H9 (cell line): ENCODE data around the gene ZHX3. TPM values are rescaled to one million over a fixed set of nuclear protein-coding genes. Genes with fewer than 3 reads are reported as not detected.

Experiments used
- DNase-seq: peaks from one replicate; pipeline ENCODE4 v3.0.0-alpha.2; 2017
- H2AFZ ChIP-seq: one replicate; pipeline ENCODE4 v1.6.1; 2013; ENCODE audit warnings: mild to moderate bottlenecking, low read length, control low read depth, moderate library complexity
- H2AK5ac ChIP-seq: 2 replicates; pipeline ENCODE4 v1.6.1; 2013; ENCODE audit warnings: low read length, control low read depth, mixed read lengths; ENCODE audit not compliant: insufficient read length
- H2BK120ac ChIP-seq: one replicate; pipeline ENCODE4 v1.6.1; 2013; ENCODE audit warnings: low read depth, mild to moderate bottlenecking, low read length, control low read depth, inconsistent platforms; ENCODE audit not compliant: poor library complexity, severe bottlenecking
- H2BK12ac ChIP-seq: 2 replicates; pipeline ENCODE4 v1.6.1; 2013; ENCODE audit warnings: low read length, control low read depth, mixed read lengths, low read depth; ENCODE audit not compliant: insufficient read length
- H2BK15ac ChIP-seq: 2 replicates; pipeline ENCODE4 v1.6.1; 2013; ENCODE audit warnings: low read depth, low read length, control low read depth
- H2BK20ac ChIP-seq: one replicate; pipeline ENCODE4 v1.6.1; 2013; ENCODE audit warnings: low read depth, mild to moderate bottlenecking, low read length, control low read depth, inconsistent platforms; ENCODE audit not compliant: poor library complexity, severe bottlenecking
- H2BK5ac ChIP-seq: 2 replicates; pipeline ENCODE4 v1.6.1; 2013; ENCODE audit warnings: low read length, control low read depth, mixed read lengths; ENCODE audit not compliant: insufficient read length
- H3K14ac ChIP-seq: 2 replicates; pipeline ENCODE4 v1.6.1; 2013; ENCODE audit warnings: low read length, control low read depth; ENCODE audit not compliant: insufficient read depth
- H3K18ac ChIP-seq: 2 replicates; pipeline ENCODE4 v1.6.1; 2013; ENCODE audit warnings: low read depth, mild to moderate bottlenecking, mixed read lengths, low read length, control low read depth; ENCODE audit not compliant: insufficient read length
- H3K23ac ChIP-seq: 2 replicates; pipeline ENCODE4 v1.6.1; 2013; ENCODE audit warnings: low read length, control low read depth, mixed read lengths, low read depth; ENCODE audit not compliant: insufficient read length
- H3K23me2 ChIP-seq: 2 replicates; pipeline ENCODE4 v1.6.1; 2013; ENCODE audit warnings: low read depth, mild to moderate bottlenecking, mixed read lengths, low read length, control low read depth; ENCODE audit not compliant: insufficient read length, poor library complexity, severe bottlenecking
- H3K27ac ChIP-seq: 2 replicates; pipeline ENCODE4 v1.5.1; 2013; ENCODE audit warnings: low read length, control low read depth, mixed read lengths, low read depth; ENCODE audit not compliant: insufficient read length
- H3K27me3 ChIP-seq: 2 replicates; pipeline ENCODE4 v1.6.1; 2013; ENCODE audit warnings: low read length, control low read depth, inconsistent platforms; ENCODE audit not compliant: insufficient read depth
- H3K4ac ChIP-seq: 2 replicates; pipeline ENCODE4 v1.6.1; 2013; ENCODE audit warnings: low read depth, mild to moderate bottlenecking, control low read depth, inconsistent platforms, low read length, moderate library complexity
- H3K4me1 ChIP-seq: 2 replicates; pipeline ENCODE4 v1.6.1; 2013; ENCODE audit warnings: low read length, control low read depth, inconsistent platforms; ENCODE audit not compliant: insufficient read depth
- H3K4me2 ChIP-seq: 2 replicates; pipeline ENCODE4 v1.6.1; 2013; ENCODE audit warnings: low read length, control low read depth, mixed read lengths; ENCODE audit not compliant: insufficient read length, insufficient read depth
- H3K56ac ChIP-seq: 2 replicates; pipeline ENCODE4 v1.6.1; 2013; ENCODE audit warnings: low read depth, mild to moderate bottlenecking, mixed read lengths, low read length, control low read depth; ENCODE audit not compliant: insufficient read length
- H3K79me1 ChIP-seq: 2 replicates; pipeline ENCODE4 v1.6.1; 2013; ENCODE audit warnings: low read depth, mild to moderate bottlenecking, moderate library complexity, low read length, control low read depth, inconsistent platforms; ENCODE audit not compliant: insufficient read depth, poor library complexity, severe bottlenecking
- H3K79me2 ChIP-seq: 2 replicates; pipeline ENCODE4 v1.6.1; 2013; ENCODE audit warnings: low read length, control low read depth, inconsistent platforms; ENCODE audit not compliant: insufficient read depth
- H3K9ac ChIP-seq: 2 replicates; pipeline ENCODE4 v1.6.1; 2013; ENCODE audit warnings: low read length, control low read depth, mixed read lengths; ENCODE audit not compliant: insufficient read length; ENCODE audit errors: extremely low read depth
- H3K9me3 ChIP-seq: one replicate; pipeline ENCODE4 v1.6.1; 2013; ENCODE audit warnings: low read depth, low read length, inconsistent platforms; ENCODE audit not compliant: control insufficient read depth
- H3T11ph ChIP-seq: one replicate; pipeline ENCODE4 v1.6.1; 2013; ENCODE audit warnings: mild to moderate bottlenecking, low read length, control low read depth, inconsistent platforms
- H4K20me1 ChIP-seq: one replicate; pipeline ENCODE4 v1.6.1; 2013; ENCODE audit not compliant: control insufficient read depth, insufficient read length, insufficient read depth
- H4K5ac ChIP-seq: 2 replicates; pipeline ENCODE4 v1.6.1; 2013; ENCODE audit warnings: low read depth, mild to moderate bottlenecking, mixed read lengths, low read length, control low read depth; ENCODE audit not compliant: insufficient read length
- H4K8ac ChIP-seq: replicated peaks from 2 replicates; pipeline ENCODE4 v1.6.1; 2013; ENCODE audit warnings: low read length, control low read depth, mixed read lengths, low read depth; ENCODE audit not compliant: insufficient read length
- H4K91ac ChIP-seq: 2 replicates; pipeline ENCODE4 v1.6.1; 2013; ENCODE audit warnings: low read depth, mild to moderate bottlenecking, moderate library complexity, mixed read lengths, low read length, control low read depth; ENCODE audit not compliant: insufficient read length
- H3K27ac Mint-ChIP-seq, 3 experiments: 2 replicates in 2 of 3; 3 replicates in 1 of 3; pipeline ENCODE4 v1.8.0; 2020 to 2021; ENCODE audit warnings: mixed read lengths in 3 of 3, mild to moderate bottlenecking in 1 of 3, moderate library complexity in 1 of 3
- H3K27me3 Mint-ChIP-seq: 2 replicates; pipeline ENCODE4 v1.8.0; 2021; ENCODE audit warnings: low read depth, mild to moderate bottlenecking, moderate library complexity, mixed read lengths
- H3K36me3 Mint-ChIP-seq, 3 experiments: 2 replicates in 2 of 3; 3 replicates in 1 of 3; pipeline ENCODE4 v1.8.0; 2020 to 2021; ENCODE audit warnings: low read depth in 3 of 3, mixed read lengths in 3 of 3; ENCODE audit not compliant: insufficient read depth in 1 of 3
- H3K4me1 Mint-ChIP-seq, 2 experiments: 2 replicates each; pipeline ENCODE4 v1.8.0; 2020; ENCODE audit warnings: mixed read lengths in 2 of 2
- H3K4me3 Mint-ChIP-seq, 2 experiments: 2 replicates in 1 of 2; 3 replicates in 1 of 2; pipeline ENCODE4 v1.8.0; 2020 to 2021; ENCODE audit warnings: mild to moderate bottlenecking in 2 of 2, mixed read lengths in 2 of 2, moderate library complexity in 1 of 2
- H3K9me3 Mint-ChIP-seq, 2 experiments: 2 replicates in 1 of 2; 3 replicates in 1 of 2; pipeline ENCODE4 v1.8.0; 2020; ENCODE audit warnings: mild to moderate bottlenecking in 2 of 2, mixed read lengths in 2 of 2, moderate library complexity in 1 of 2
- WGBS: extraction: QIAGEN DNeasy Blood & Tissue Kit; methylation state at CpG from one replicate; pipeline ENCODE4 v1.1.7; 2013; ENCODE audit warnings: missing lambda C conversion rate, low lambda C conversion rate, mixed read lengths; ENCODE audit not compliant: insufficient read length; ENCODE audit errors: extremely low coverage; 5-methylcytosine and 5-hydroxymethylcytosine counted together
- total RNA-seq: library from RNA; stranded (reverse); gene quantifications from 2 replicates; pipeline ENCODE4 v1.2.1, GENCODE V29; 2021
- TF ChIP-seq, protein P1 (sequence below): fragments of 200-600 bp; sonication (generic); conservative IDR thresholded peaks from 3 replicates; pipeline ENCODE4 v1.8.0; 2021; ENCODE audit warnings: antibody characterized with exemption, mild to moderate bottlenecking

The ZHX3 gene
- total RNA-seq, 1 experiment from 2014 or later = 4.4 TPM

DNA sequence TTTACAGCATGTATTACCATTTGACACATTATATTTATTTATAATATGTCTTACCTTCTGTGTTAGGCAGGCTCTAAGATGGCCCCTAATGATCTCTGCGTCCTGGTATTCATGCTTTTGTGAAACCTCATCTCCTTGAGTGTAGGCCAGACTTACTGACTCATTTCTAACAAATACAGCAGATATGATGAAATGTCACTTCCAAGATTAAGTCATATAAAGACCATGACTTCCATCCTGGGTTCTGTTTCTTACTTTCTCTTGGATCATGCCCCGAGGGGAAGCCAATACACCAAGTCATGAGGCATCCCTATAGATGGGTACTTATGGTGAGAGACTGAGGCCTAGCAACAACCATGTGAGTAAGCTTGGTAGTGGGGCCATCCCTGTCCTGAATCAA is 30.2 kb downstream of the ZHX3 start:
- H3K9me3 ChIP-seq = no peaks in the 10 kb centered on the region
- no peak for DNase-seq
- H2BK20ac ChIP-seq = no peak overlapping the region
- no peak overlapping the region for H3K18ac ChIP-seq
- no peak overlapping the region for H3K9ac ChIP-seq
- no peak overlapping the region for H4K8ac ChIP-seq
- TF ChIP-seq, protein P1, sequence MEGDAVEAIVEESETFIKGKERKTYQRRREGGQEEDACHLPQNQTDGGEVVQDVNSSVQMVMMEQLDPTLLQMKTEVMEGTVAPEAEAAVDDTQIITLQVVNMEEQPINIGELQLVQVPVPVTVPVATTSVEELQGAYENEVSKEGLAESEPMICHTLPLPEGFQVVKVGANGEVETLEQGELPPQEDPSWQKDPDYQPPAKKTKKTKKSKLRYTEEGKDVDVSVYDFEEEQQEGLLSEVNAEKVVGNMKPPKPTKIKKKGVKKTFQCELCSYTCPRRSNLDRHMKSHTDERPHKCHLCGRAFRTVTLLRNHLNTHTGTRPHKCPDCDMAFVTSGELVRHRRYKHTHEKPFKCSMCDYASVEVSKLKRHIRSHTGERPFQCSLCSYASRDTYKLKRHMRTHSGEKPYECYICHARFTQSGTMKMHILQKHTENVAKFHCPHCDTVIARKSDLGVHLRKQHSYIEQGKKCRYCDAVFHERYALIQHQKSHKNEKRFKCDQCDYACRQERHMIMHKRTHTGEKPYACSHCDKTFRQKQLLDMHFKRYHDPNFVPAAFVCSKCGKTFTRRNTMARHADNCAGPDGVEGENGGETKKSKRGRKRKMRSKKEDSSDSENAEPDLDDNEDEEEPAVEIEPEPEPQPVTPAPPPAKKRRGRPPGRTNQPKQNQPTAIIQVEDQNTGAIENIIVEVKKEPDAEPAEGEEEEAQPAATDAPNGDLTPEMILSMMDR = no peak
- peaks cover 1% of the 10 kb centered on the region; the same call in 1 of the 2 replicates for H3K27me3 Mint-ChIP-seq
- H2BK5ac ChIP-seq = no peak overlapping the region
- H2BK120ac ChIP-seq = no peak overlapping the region
- H2AFZ ChIP-seq = no peak overlapping the region
- H3K4me1 ChIP-seq = no peaks in the 10 kb centered on the region
- no peaks in the 10 kb centered on the region for H3K23me2 ChIP-seq
- no peak overlapping the region for H3K56ac ChIP-seq
- H2BK15ac ChIP-seq = no peak overlapping the region
- H4K20me1 ChIP-seq = no peaks in the 10 kb centered on the region
- H3K27ac Mint-ChIP-seq = no peak overlapping the region
- no peak overlapping the region for H4K91ac ChIP-seq
- H3K36me3 Mint-ChIP-seq = peaks cover 0 to 9% (median 1%) of the 10 kb centered on the region in 3 experiments; a peak in 5 of 7 replicates
- no peaks in the 10 kb centered on the region for H3K79me2 ChIP-seq
- WGBS = no CpG with 5 or more reads among the region's 2 CpGs
- no peak overlapping the region for H3K23ac ChIP-seq
- H3K14ac ChIP-seq = no peak overlapping the region
- H2BK12ac ChIP-seq = no peak overlapping the region
- peaks cover 13 to 16% of the 10 kb centered on the region in 2 experiments for H3K9me3 Mint-ChIP-seq
- no peaks in the 10 kb centered on the region for H3K27me3 ChIP-seq
- H3K4me3 Mint-ChIP-seq = no peak overlapping the region
- no peak overlapping the region for H3K4ac ChIP-seq
- H4K5ac ChIP-seq = no peak overlapping the region
- no peak overlapping the region for H2AK5ac ChIP-seq
- no peak overlapping the region for H3K4me2 ChIP-seq
- no peaks in the 10 kb centered on the region for H3K4me1 Mint-ChIP-seq
- no peak overlapping the region for H3K27ac ChIP-seq
- H3T11ph ChIP-seq = no peak overlapping the region
- H3K79me1 ChIP-seq = no peaks in the 10 kb centered on the region
